KOPT-K1 (cell line): ENCODE measurements around the gene RPS6KC1.

Experiments used
- H3K27ac ChIP-seq: fragments of 200-600 bp; sonication (generic); 2 replicates; pipeline ENCODE4 v1.5.1; 2016; ENCODE audit warnings: antibody characterized with exemption, mild to moderate bottlenecking, low read depth, low read length; ENCODE audit not compliant: poor library complexity, severe bottlenecking
- H3K36me3 ChIP-seq: fragments of 200-600 bp; sonication (generic); 2 replicates; pipeline ENCODE4 v1.5.1; 2017; ENCODE audit warnings: antibody characterized with exemption, mild to moderate bottlenecking, low read length, moderate library complexity; ENCODE audit not compliant: insufficient read depth
- H3K9me3 ChIP-seq: fragments of 200-600 bp; sonication (generic); 2 replicates; pipeline ENCODE4 v1.5.1; 2017; ENCODE audit warnings: antibody characterized with exemption, low read length, mild to moderate bottlenecking; ENCODE audit not compliant: insufficient read depth, poor library complexity, severe bottlenecking

RPS6KC1 gene

GRCh38 chr1:213244664-213245091 lies 193.6 kb downstream of the RPS6KC1 start:
- no peak overlapping the region for H3K27ac ChIP-seq
- 0 out of 2 replicates have a peak, but pooled peaks cover 6% of the 10 kb centered on the region for H3K36me3 ChIP-seq
- no peaks in the 10 kb centered on the region for H3K9me3 ChIP-seq

GRCh38 chr1:213245260-213245910 lies 194.3 kb downstream of the RPS6KC1 start:
- H3K27ac ChIP-seq = no peak overlapping the region
- H3K9me3 ChIP-seq = no peaks in the 10 kb centered on the region
- 0 out of 2 replicates have a peak, but pooled peaks cover 6% of the 10 kb centered on the region for H3K36me3 ChIP-seq

GRCh38 chr1:213247038-213247437 lies 196.0 kb downstream of the RPS6KC1 start:
- H3K36me3 ChIP-seq = 0 out of 2 replicates have a peak, but pooled peaks cover 3% of the 10 kb centered on the region
- no peak overlapping the region for H3K27ac ChIP-seq
- H3K9me3 ChIP-seq = no peaks in the 10 kb centered on the region

- Histone ChIP-seq H3K9me3 (no peaks in the 10 kb centered on the region), H3K27ac (no peak overlapping the region), H3K36me3 (no peaks in the 10 kb centered on the region)
These were observed 198.4 kb downstream of the RPS6KC1 start for GRCh38 chr1:213249395-213249794.

- Histone ChIP-seq H3K9me3 (no peaks in the 10 kb centered on the region), H3K36me3 (no peaks in the 10 kb centered on the region), H3K27ac (no peak overlapping the region)
These were observed 199.0 kb downstream of the RPS6KC1 start for GRCh38 chr1:213250041-213250440.

- Histone ChIP-seq H3K27ac (no peak overlapping the region), H3K9me3 (no peaks in the 10 kb centered on the region), H3K36me3 (no peaks in the 10 kb centered on the region)
These were observed 199.4 kb downstream of the RPS6KC1 start for GRCh38 chr1:213250446-213250845.

- Histone ChIP-seq H3K27ac (no peak overlapping the region), H3K9me3 (no peaks in the 10 kb centered on the region), H3K36me3 (no peaks in the 10 kb centered on the region)
These were observed 200.9 kb downstream of the RPS6KC1 start for GRCh38 chr1:213251972-213252371.

- Histone ChIP-seq H3K36me3 (no peaks in the 10 kb centered on the region), H3K27ac (no peak overlapping the region), H3K9me3 (no peaks in the 10 kb centered on the region)
These were observed 205.5 kb downstream of the RPS6KC1 start for GRCh38 chr1:213256438-213257087.

GRCh38 chr1:213260311-213261075 lies 209.5 kb downstream of the RPS6KC1 start:
- Histone ChIP-seq H3K9me3 (no peaks in the 10 kb centered on the region), H3K27ac (no peak overlapping the region), H3K36me3 (no peaks in the 10 kb centered on the region)

GRCh38 chr1:213264531-213264930 lies 213.5 kb downstream of the RPS6KC1 start:
- H3K27ac ChIP-seq = no peak overlapping the region
- peaks cover 7% of the 10 kb centered on the region for H3K9me3 ChIP-seq
- no peaks in the 10 kb centered on the region for H3K36me3 ChIP-seq

GRCh38 chr1:213266983-213267772 lies 216.1 kb downstream of the RPS6KC1 start:
- H3K27ac ChIP-seq = no peak overlapping the region
- no peaks in the 10 kb centered on the region for H3K36me3 ChIP-seq
- H3K9me3 ChIP-seq = peaks cover 7% of the 10 kb centered on the region

GRCh38 chr1:213268221-213268620 lies 217.2 kb downstream of the RPS6KC1 start:
- Histone ChIP-seq H3K9me3 (peaks cover 7% of the 10 kb centered on the region), H3K27ac (no peak overlapping the region), H3K36me3 (no peaks in the 10 kb centered on the region)

GRCh38 chr1:213269829-213270228 lies 218.8 kb downstream of the RPS6KC1 start:
- Histone ChIP-seq H3K27ac (no peak overlapping the region), H3K9me3 (peaks cover 7% of the 10 kb centered on the region), H3K36me3 (no peaks in the 10 kb centered on the region)

GRCh38 chr1:213273546-213273945 lies 222.5 kb downstream of the RPS6KC1 start:
- Histone ChIP-seq H3K27ac (no peak overlapping the region), H3K36me3 (no peaks in the 10 kb centered on the region), H3K9me3 (no peaks in the 10 kb centered on the region)

GRCh38 chr1:213274140-213274539 lies 223.1 kb downstream of the RPS6KC1 start:
- no peaks in the 10 kb centered on the region for H3K36me3 ChIP-seq
- no peaks in the 10 kb centered on the region for H3K9me3 ChIP-seq
- H3K27ac ChIP-seq = no peak overlapping the region
